Transverse colon (tissue), 4 donors: ENCODE measurements around the gene PMP22.

Source experiments
- CTCF ChIP-seq, 5 experiments: fragments of 200-600 bp in 3 of 5; fragments of 450-650 bp in 2 of 5; sonication (generic) in 3 of 5; IDR thresholded peaks; 1 replicate in 2 of 5; 2 replicates in 3 of 5; pipeline ENCODE4 v1.5.1; 2016 to 2017; ENCODE audit warnings: antibody characterized with exemption in 5 of 5, inconsistent platforms in 3 of 5, mild to moderate bottlenecking in 2 of 5, moderate library complexity in 1 of 5
- EP300 ChIP-seq: sonication (generic); formaldehyde crosslinking; IDR thresholded peaks from one replicate; pipeline ENCODE4 v1.6.1; 2017; ENCODE audit warnings: antibody characterized with exemption, low read depth
- POLR2A ChIP-seq: fragments of 450-650 bp; IDR thresholded peaks from one replicate; pipeline ENCODE4 v1.6.1; 2016; ENCODE audit warnings: antibody characterized with exemption, mild to moderate bottlenecking, moderate library complexity
- POLR2AphosphoS5 ChIP-seq, 3 donors: sonication (generic); formaldehyde crosslinking; IDR thresholded peaks; one replicate each; pipeline ENCODE4 v1.6.1; 2016; ENCODE audit warnings: antibody characterized with exemption in 3 of 3

- TF ChIP-seq POLR2A (no peak), POLR2AphosphoS5 (IDR thresholded peaks at IDR 0.05) (no peak), CTCF (IDR thresholded peaks at IDR 0.05) (no peak), EP300 (no peak)
Observed at GRCh38 chr17:15238057-15238456, 27.1 kb downstream of the PMP22 start.
